HEK293T (cell line): ENCODE results near the gene CTF1.

ENCODE experiments used
- CTCF ChIA-PET: fragments of 350-600 bp; formaldehyde crosslinking; extraction: SDS; loops from one replicate; lab custom pipeline; 2021; ENCODE audit warnings: antibody characterized with exemption, inconsistent platforms; lab: Yijun Ruan, JAX
- POLR2A ChIA-PET: fragments of 350-600 bp; formaldehyde crosslinking; extraction: SDS; loops from one replicate; lab custom pipeline; 2020; ENCODE audit warnings: antibody characterized with exemption, inconsistent platforms; lab: Yijun Ruan, JAX
- DNase-seq: peaks from one replicate; pipeline ENCODE4 v3.0.0; 2012; ENCODE audit warnings: mixed read lengths; ENCODE audit errors: extremely low spot score
- ARNT ChIP-seq: fragments of 450-650 bp; IDR thresholded peaks from 2 replicates; pipeline ENCODE4 v1.6.1; 2017; ENCODE audit warnings: mild to moderate bottlenecking
- BHLHE40 ChIP-seq: fragments of 450-650 bp; IDR thresholded peaks from 2 replicates; pipeline ENCODE4 v1.6.1; 2016; ENCODE audit warnings: mild to moderate bottlenecking, moderate library complexity, borderline replicate concordance
- CTBP1 ChIP-seq: fragments of 450-650 bp; IDR thresholded peaks from 2 replicates; pipeline ENCODE4 v1.6.1; 2016; ENCODE audit warnings: borderline replicate concordance
- ELF4 ChIP-seq: fragments of 450-650 bp; IDR thresholded peaks from 2 replicates; pipeline ENCODE4 v1.6.1; 2017; ENCODE audit warnings: antibody characterized with exemption
- FOXA1 ChIP-seq: fragments of 450-650 bp; IDR thresholded peaks from 2 replicates; pipeline ENCODE4 v1.6.1; 2016; ENCODE audit warnings: mild to moderate bottlenecking
- FOXK2 ChIP-seq: fragments of 450-650 bp; IDR thresholded peaks from 2 replicates; pipeline ENCODE4 v1.6.1; 2016; ENCODE audit warnings: mild to moderate bottlenecking
- FOXM1 ChIP-seq: fragments of 450-650 bp; IDR thresholded peaks from 2 replicates; pipeline ENCODE4 v1.6.1; 2017; ENCODE audit warnings: mild to moderate bottlenecking, borderline replicate concordance
- HDGF ChIP-seq: fragments of 450-650 bp; IDR thresholded peaks from 2 replicates; pipeline ENCODE4 v1.6.1; 2017; ENCODE audit warnings: antibody characterized with exemption, borderline replicate concordance
- L3MBTL2 ChIP-seq: fragments of 450-650 bp; conservative IDR thresholded peaks from 2 replicates; pipeline ENCODE4 v1.6.1; 2016; ENCODE audit warnings: mild to moderate bottlenecking
- LEF1 ChIP-seq: fragments of 450-650 bp; IDR thresholded peaks from 2 replicates; pipeline ENCODE4 v1.6.1; 2017; ENCODE audit warnings: mild to moderate bottlenecking, borderline replicate concordance
- NFRKB ChIP-seq: fragments of 450-650 bp; IDR thresholded peaks from 2 replicates; pipeline ENCODE4 v1.6.1; 2016; ENCODE audit warnings: mild to moderate bottlenecking, moderate library complexity
- PKNOX1 ChIP-seq: fragments of 450-650 bp; IDR thresholded peaks from 2 replicates; pipeline ENCODE4 v1.6.1; 2016
- SP1 ChIP-seq: fragments of 450-650 bp; IDR thresholded peaks from 2 replicates; pipeline ENCODE4 v1.6.1; 2017
- SUZ12 ChIP-seq: fragments of 450-650 bp; IDR thresholded peaks from 2 replicates; pipeline ENCODE4 v1.6.1; 2016; ENCODE audit warnings: mild to moderate bottlenecking
- TARDBP ChIP-seq: fragments of 450-650 bp; IDR thresholded peaks from 2 replicates; pipeline ENCODE4 v1.6.1; 2016
- ZNF384 ChIP-seq: fragments of 450-650 bp; IDR thresholded peaks from 2 replicates; pipeline ENCODE4 v1.6.1; 2016

The CTF1 gene

GRCh38 chr16:30947859-30948666 lies 51.6 kb downstream of the CTF1 start:
- peak; percentile 99 for TF ChIP-seq PKNOX1
- no peak for TF ChIP-seq CTBP1
- DNase-seq, result peak; percentile 91
- ChIA-PET CTCF (interaction anchor here (0.6 to 1.0 kb wide), 2 partner anchors 194 to 496 kb away, joined by 3 to 4 read pairs; no protein-coding TSS in a partner anchor), POLR2A (no interaction called here)

GRCh38 chr16:30948667-30949649 lies 52.5 kb downstream of the CTF1 start, which contains the start of gene ORAI3:
Gene ORAI3, plus strand, starts transcription at chr16:30949068. Its CDS starts 222 bp downstream, at chr16:30949290.
- TF ChIP-seq ELF4 (no peak), LEF1 (0 out of 2 replicates have a peak, but pooled peaks have one; percentile 48), SP1 (no peak), ARNT (no peak), HDGF (no peak), SUZ12 (no peak), L3MBTL2 (no peak), NFRKB (no peak), FOXK2 (no peak), FOXM1 (0 out of 2 replicates have a peak, but pooled peaks have one; percentile 11), PKNOX1 (no peak), FOXA1 (no peak), TARDBP (no peak), ZNF384 (no peak), CTBP1 (no peak)
- peak; percentile 69 for DNase-seq
- ChIA-PET POLR2A (interaction anchor here (0.8 kb wide), 1 partner anchor 21 kb away, joined by 3 read pairs; no protein-coding TSS in a partner anchor), CTCF (interaction anchor here (0.5 to 1.4 kb wide), 4 partner anchors 22 to 1136 kb away, joined by 3 to 6 read pairs (median 3); partner anchors contain the start of gene HSD3B7)

- DNase-seq, result no peak
- CTCF ChIA-PET, result interaction anchor here (0.5 to 1.4 kb wide), 5 partner anchors 15 to 1137 kb away, joined by 3 to 6 read pairs (median 3); partner anchors contain the start of gene HSD3B7
- TF ChIP-seq LEF1, result no peak
- no peak for TF ChIP-seq SUZ12
- TF ChIP-seq FOXK2, result no peak
- POLR2A ChIA-PET, result interaction anchor here (0.9 to 1.1 kb wide), 2 partner anchors 1051 to 1144 kb away, joined by 3 read pairs; partner anchors contain the start of genes MAZ and SEZ6L2
Observed at GRCh38 chr16:30949650-30950515, 53.5 kb downstream of the CTF1 start.

- CTCF ChIA-PET, result interaction anchor here (0.9 to 1.4 kb wide), 2 partner anchors 15 to 106 kb away, joined by 3 to 4 read pairs; no protein-coding TSS in a partner anchor
- POLR2A ChIA-PET, result interaction anchor here (0.9 to 1.1 kb wide), 2 partner anchors 1051 to 1144 kb away, joined by 3 read pairs; partner anchors contain the start of genes MAZ and SEZ6L2
- TF ChIP-seq CTBP1, result no peak
- no peak for TF ChIP-seq NFRKB
- no peak for TF ChIP-seq FOXA1
- TF ChIP-seq ZNF384, result no peak
- DNase-seq, result no peak
Observed at GRCh38 chr16:30950516-30951065, 54.2 kb downstream of the CTF1 start.

GRCh38 chr16:30951193-30951592 lies 54.8 kb downstream of the CTF1 start:
- TF ChIP-seq BHLHE40, result no peak
- no peak for TF ChIP-seq ELF4
- TF ChIP-seq SP1, result no peak
- no peak for TF ChIP-seq NFRKB
- TF ChIP-seq CTBP1, result no peak
- no peak for TF ChIP-seq PKNOX1
- no peak for TF ChIP-seq FOXK2
- TF ChIP-seq FOXM1, result no peak
- TF ChIP-seq L3MBTL2, result no peak
- TF ChIP-seq ZNF384, result no peak
- no peak for TF ChIP-seq SUZ12
- no peak for TF ChIP-seq HDGF
- TF ChIP-seq ARNT, result no peak
- TF ChIP-seq LEF1, result no peak
- TF ChIP-seq TARDBP, result no peak
- TF ChIP-seq FOXA1, result no peak
- POLR2A ChIA-PET, result no interaction called here
- DNase-seq, result no peak
- CTCF ChIA-PET, result interaction anchor here (1.1 kb wide), 1 partner anchor 9 kb away, joined by 4 read pairs; no protein-coding TSS in a partner anchor
